Uterus (tissue), 4 donors: ENCODE measurements around the gene S100A7. TPM values are rescaled to one million over a fixed set of nuclear protein-coding genes. Genes with fewer than 3 reads are reported as not detected.

Experiments used
- DNase-seq, 2 donors: peaks; one replicate each; pipeline ENCODE4 v3.0.0-alpha.2; 2019 to 2020
- H3K27ac ChIP-seq, 2 donors: fragments of 200-600 bp; sonication (generic); 1 replicate in 1 of 2; 2 replicates in 1 of 2; pipeline ENCODE4 v1.5.1; 2016 to 2018
- H3K27me3 ChIP-seq, 2 donors: fragments of 200-600 bp; sonication (generic); one replicate each; pipeline ENCODE4 v1.5.1; 2018 to 2019; ENCODE audit warnings: control low read depth in 1 of 2
- H3K36me3 ChIP-seq, 2 donors: fragments of 200-600 bp; sonication (generic); one replicate each; pipeline ENCODE4 v1.5.1; 2019; ENCODE audit warnings: control low read depth in 1 of 2
- H3K4me1 ChIP-seq, 2 donors: fragments of 200-600 bp; sonication (generic); one replicate each; pipeline ENCODE4 v1.5.1; 2018 to 2019; ENCODE audit warnings: control low read depth in 1 of 2
- H3K4me3 ChIP-seq, 2 donors: fragments of 200-600 bp; sonication (generic); 1 replicate in 1 of 2; 2 replicates in 1 of 2; pipeline ENCODE4 v1.5.1; 2018 to 2019; ENCODE audit warnings: mild to moderate bottlenecking in 1 of 2
- H3K9me3 ChIP-seq, 2 donors: fragments of 200-600 bp; sonication (generic); one replicate each; pipeline ENCODE4 v1.5.1; 2019; ENCODE audit warnings: control low read depth in 1 of 2
- POLR2A ChIP-seq, 2 donors: fragments of 450-650 bp; IDR thresholded peaks; one replicate each; pipeline ENCODE4 v1.6.1; 2016; ENCODE audit warnings: antibody characterized with exemption in 2 of 2, mild to moderate bottlenecking in 1 of 2, moderate library complexity in 1 of 2
- intact Hi-C: fragments of 100-400 bp; cut with DNase I; formaldehyde crosslinking; loops from one replicate; pipeline ENCODE4 v1.15.1; 2023; ENCODE audit warnings: low total_unique reads
- total RNA-seq, 4 donors: library from RNA; depleted of rRNA in 3 of 4; stranded (reverse); fragments of >200 nt in 3 of 4; gene quantifications; one replicate each; pipeline versions ENCODE4 v1.1.0 to v1.2.4, GENCODE V29; 2014 to 2023
- TF ChIP-seq, protein P1 (sequence below), 4 experiments: fragments of 200-600 bp in 2 of 4; fragments of 450-650 bp in 2 of 4; sonication (generic) in 2 of 4; IDR thresholded peaks; one replicate each; pipeline ENCODE4 v1.5.1; 2016 to 2019; ENCODE audit warnings: antibody characterized with exemption in 4 of 4, mild to moderate bottlenecking in 2 of 4, moderate library complexity in 1 of 4
- donor health status: DM: yes; HTN: yes; CAD: no.

S100A7 gene
- total RNA-seq, 4 donors from 2014 or later = 3.5 TPM; not detected in 3

DNA sequence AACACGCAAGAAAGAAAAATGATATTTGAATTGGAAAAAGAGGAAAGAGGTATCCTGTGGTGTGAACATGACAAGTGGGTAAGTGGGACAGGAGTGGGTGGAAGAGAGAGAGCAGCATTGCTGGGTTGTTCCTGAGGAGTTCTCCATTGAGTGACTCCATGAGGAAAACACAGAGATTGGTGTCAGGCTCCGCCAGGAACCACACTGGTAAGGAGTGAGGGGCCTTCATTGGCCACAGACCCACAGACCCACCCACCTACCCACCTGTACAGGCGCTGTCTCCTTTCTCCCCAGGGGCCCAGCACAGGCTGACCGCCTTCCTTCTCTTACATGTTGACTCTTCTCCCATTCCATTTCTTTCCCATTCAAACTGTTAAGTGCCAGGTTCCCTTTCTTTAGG lies 23.2 kb downstream of the S100A7 start:
- TF ChIP-seq, protein P1, sequence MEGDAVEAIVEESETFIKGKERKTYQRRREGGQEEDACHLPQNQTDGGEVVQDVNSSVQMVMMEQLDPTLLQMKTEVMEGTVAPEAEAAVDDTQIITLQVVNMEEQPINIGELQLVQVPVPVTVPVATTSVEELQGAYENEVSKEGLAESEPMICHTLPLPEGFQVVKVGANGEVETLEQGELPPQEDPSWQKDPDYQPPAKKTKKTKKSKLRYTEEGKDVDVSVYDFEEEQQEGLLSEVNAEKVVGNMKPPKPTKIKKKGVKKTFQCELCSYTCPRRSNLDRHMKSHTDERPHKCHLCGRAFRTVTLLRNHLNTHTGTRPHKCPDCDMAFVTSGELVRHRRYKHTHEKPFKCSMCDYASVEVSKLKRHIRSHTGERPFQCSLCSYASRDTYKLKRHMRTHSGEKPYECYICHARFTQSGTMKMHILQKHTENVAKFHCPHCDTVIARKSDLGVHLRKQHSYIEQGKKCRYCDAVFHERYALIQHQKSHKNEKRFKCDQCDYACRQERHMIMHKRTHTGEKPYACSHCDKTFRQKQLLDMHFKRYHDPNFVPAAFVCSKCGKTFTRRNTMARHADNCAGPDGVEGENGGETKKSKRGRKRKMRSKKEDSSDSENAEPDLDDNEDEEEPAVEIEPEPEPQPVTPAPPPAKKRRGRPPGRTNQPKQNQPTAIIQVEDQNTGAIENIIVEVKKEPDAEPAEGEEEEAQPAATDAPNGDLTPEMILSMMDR (IDR thresholded peaks at IDR 0.05) = no peak
- TF ChIP-seq POLR2A (IDR thresholded peaks at IDR 0.05) = no peak
- H3K27me3 ChIP-seq = no peaks in the 10 kb centered on the region
- no peaks in the 10 kb centered on the region for H3K4me1 ChIP-seq
- H3K36me3 ChIP-seq = no peaks in the 10 kb centered on the region
- no peaks in the 10 kb centered on the region for H3K9me3 ChIP-seq
- no peak for DNase-seq
- H3K4me3 ChIP-seq = no peak overlapping the region
- intact Hi-C loops = no loop called here
- H3K27ac ChIP-seq = no peak overlapping the region

DNA sequence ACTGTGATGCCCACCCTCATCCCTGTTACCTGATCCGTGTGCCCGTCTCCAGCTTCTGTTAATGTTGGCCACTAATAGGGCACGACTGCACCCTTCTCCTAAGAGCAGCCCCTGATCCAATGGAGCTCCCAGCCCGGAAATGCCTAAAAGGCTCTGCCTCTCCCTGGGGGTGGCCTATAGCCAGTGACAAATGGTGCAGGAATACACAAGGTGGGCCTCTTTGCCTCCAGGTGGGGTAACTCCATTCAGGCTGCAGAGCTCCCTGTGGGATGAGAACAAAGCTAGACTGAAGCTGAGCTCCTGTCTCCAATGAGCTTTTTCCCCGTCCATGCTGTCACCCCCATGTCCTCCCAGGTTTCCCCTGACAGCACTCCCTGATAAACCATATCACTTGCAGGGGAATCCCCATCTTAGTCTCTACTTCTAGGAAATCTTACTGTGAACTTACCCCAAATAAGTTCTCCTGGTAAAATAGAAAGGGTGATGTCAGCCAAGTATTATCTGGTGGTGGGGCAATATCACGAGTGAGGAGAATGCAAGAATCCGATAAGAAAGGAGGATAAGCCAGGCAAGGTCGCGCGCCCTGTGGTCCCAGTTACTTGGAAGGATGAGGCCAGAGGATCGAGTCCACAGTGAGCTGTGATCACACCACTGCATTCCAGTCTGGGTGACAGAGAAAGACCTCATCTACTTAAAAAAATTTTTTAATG lies 25.6 kb downstream of the S100A7 start:
- Histone ChIP-seq H3K27ac (no peak overlapping the region), H3K9me3 (no peaks in the 10 kb centered on the region), H3K4me3 (no peak overlapping the region), H3K36me3 (no peaks in the 10 kb centered on the region), H3K4me1 (no peaks in the 10 kb centered on the region), H3K27me3 (no peaks in the 10 kb centered on the region)
- intact Hi-C loops = no loop called here
- no peak for DNase-seq
- no peak for TF ChIP-seq POLR2A (IDR thresholded peaks at IDR 0.05)
- TF ChIP-seq, protein P1 (IDR thresholded peaks at IDR 0.05) = no peak

DNA sequence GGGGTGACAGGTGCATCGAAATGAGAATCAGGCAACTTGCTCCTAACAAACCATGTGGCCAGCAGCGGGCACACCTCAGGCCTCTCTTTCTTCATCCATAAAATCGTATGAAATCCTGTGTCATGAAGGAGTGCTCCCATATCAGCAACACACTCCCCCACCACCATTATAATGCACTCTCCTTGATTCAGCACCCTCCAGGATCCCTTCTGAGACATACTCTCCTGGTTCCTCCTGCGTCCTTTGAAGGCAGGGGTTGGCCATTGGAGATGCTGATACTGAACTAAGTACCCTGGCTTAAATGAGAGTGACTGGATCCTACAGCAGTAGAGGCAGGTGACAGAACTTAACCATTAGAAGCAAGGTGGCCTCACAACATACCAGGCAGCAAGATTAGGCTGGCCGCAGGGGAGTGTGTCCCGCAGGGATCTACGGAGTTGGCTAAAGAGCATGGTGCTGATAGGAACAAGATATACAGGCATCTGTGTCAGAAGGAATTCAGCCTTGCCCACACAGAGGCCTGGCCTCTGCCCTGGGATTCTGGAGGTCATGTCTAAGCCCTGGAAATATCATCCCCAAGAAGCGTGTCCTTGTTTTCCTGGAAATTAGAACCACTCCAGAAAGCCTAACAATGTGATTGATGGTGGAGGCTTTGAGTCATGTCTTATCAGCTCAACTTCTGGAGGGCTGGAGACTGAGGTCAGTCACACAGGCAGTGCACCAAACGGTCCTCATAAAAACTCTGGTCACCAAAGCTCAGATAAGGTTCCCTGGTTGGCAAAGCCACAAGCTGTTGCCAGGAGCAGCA lies 27.4 kb downstream of the S100A7 start:
- Histone ChIP-seq H3K9me3 (no peaks in the 10 kb centered on the region), H3K4me3 (no peak overlapping the region), H3K27ac (no peak overlapping the region), H3K36me3 (no peaks in the 10 kb centered on the region), H3K4me1 (no peaks in the 10 kb centered on the region), H3K27me3 (no peaks in the 10 kb centered on the region)
- TF ChIP-seq, protein P1 (IDR thresholded peaks at IDR 0.05) = no peak
- TF ChIP-seq POLR2A (IDR thresholded peaks at IDR 0.05) = no peak
- DNase-seq = no peak
- intact Hi-C loops = no loop called here

DNA sequence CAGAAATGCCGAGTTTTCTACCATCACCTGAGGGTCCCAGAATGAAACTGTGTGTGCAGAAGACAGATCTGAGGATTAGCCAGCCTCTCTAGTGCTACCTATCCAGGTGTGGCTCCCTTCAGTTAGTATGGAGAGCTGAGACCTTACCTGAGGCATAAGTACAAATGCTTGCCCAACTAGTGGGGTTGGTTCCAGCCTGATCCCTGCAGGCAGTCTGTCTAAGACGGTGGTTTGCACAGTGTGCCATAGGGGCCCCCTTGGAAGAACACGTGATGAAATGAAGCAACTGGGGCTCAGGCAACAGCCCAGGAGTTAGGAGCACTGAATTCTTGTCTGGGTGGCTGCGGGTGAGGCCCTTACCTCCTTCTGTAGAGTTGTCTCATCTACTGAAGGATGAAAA lies 28.5 kb downstream of the S100A7 start:
- no peaks in the 10 kb centered on the region for H3K27me3 ChIP-seq
- H3K9me3 ChIP-seq = no peaks in the 10 kb centered on the region
- no peak overlapping the region for H3K4me3 ChIP-seq
- no peak for DNase-seq
- no peaks in the 10 kb centered on the region for H3K36me3 ChIP-seq
- TF ChIP-seq POLR2A (IDR thresholded peaks at IDR 0.05) = no peak
- TF ChIP-seq, protein P1 (IDR thresholded peaks at IDR 0.05) = no peak
- H3K4me1 ChIP-seq = no peaks in the 10 kb centered on the region
- H3K27ac ChIP-seq = no peak overlapping the region
- intact Hi-C loops = no loop called here

DNA sequence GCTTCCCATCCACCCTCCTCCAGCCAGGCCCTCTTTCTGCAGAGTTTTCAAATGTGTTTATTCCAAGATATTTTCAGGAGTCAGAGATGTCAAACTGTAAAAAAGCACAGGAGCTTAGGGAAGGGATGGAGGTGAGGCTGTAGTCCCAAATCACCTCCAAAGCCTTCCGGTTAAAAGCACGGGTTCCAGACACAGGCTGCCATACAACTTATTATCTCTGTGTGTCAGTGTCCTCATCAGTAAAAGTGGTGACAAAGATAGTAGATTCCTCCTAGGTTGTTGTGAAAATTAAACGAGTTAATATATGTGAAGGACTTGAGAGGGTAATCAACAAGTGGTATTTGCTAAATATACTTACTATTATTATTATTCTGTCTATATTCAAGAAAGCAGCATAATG lies 29.0 kb downstream of the S100A7 start:
- no peak for TF ChIP-seq POLR2A (IDR thresholded peaks at IDR 0.05)
- TF ChIP-seq, protein P1 (IDR thresholded peaks at IDR 0.05) = no peak
- intact Hi-C loops = no loop called here
- Histone ChIP-seq H3K36me3 (no peaks in the 10 kb centered on the region), H3K27ac (no peak overlapping the region), H3K4me1 (no peaks in the 10 kb centered on the region), H3K9me3 (no peaks in the 10 kb centered on the region), H3K27me3 (no peaks in the 10 kb centered on the region), H3K4me3 (no peak overlapping the region)
- DNase-seq = no peak
